GM18505 (cell line): Measurements from ENCODE around the gene VWC2L.

Source experiments
- ATAC-seq: cut with Tn5 transposase; IDR thresholded peaks from one replicate; pipeline ENCODE4 v1.9.1; 2021; ENCODE audit not compliant: unreplicated experiment
- POLR2A ChIP-seq: IDR thresholded peaks from 4 replicates; pipeline ENCODE4 v1.6.1; 2011; ENCODE audit warnings: borderline replicate concordance; ENCODE audit not compliant: insufficient read depth, insufficient read length; ENCODE audit errors: extremely low read depth

VWC2L gene

GRCh38 chr2:214601852-214602633 is 191.2 kb downstream of the VWC2L start:
- TF ChIP-seq POLR2A: no peak
- no peak for ATAC-seq

DNA sequence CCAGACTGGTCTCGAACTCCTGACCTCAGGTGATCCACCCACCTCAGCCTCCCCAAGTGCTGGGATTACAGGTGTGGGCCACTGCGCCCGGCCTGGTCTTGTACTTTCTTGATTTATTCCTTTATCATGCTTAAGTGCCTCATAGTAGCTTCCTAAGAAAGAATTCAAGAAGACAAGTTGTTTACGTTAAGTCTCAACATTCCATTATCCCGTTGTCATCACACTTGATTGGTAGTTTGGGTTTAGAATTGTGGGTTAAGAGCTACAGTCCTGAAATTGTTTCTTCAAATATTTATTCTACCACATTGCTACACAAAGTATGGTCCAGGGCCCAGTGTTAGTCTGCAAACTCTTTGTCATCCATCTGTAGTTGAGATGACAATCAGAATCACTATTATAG is 194.0 kb downstream of the VWC2L start:
- no peak for TF ChIP-seq POLR2A
- no peak for ATAC-seq

GRCh38 chr2:214607051-214607450 is 196.2 kb downstream of the VWC2L start:
- TF ChIP-seq POLR2A: no peak
- no peak for ATAC-seq

GRCh38 chr2:214611015-214611414 is 200.2 kb downstream of the VWC2L start:
- TF ChIP-seq POLR2A: no peak
- ATAC-seq: no peak

DNA sequence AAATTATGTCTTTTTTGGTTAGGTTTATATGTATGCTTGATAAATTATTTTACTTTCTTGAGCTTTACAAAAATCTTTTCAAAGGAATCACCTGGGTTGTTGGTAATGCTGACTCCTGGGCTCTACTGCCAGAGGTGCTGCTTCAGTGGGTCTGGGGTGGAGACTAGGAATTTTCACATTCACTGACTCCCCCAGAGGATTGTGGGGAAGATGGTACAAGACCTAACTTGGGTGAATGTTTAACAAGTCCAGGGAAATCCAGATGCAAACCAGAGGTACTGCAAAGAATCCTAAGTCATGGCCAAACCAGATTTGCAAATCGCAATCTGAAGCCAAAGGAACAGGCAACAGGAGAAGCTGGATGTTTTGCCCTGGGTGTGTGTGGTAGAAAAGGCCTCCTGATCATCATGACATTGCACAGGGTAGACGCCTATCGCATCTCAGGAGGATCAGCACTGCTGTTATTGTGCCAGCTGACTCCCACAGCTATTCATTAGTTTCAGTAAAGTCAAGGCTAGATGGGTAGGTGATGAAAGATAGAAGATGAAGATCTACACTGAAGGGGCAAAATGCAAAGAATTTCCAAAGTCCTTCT is 213.4 kb downstream of the VWC2L start:
- no peak for ATAC-seq
- TF ChIP-seq POLR2A: no peak

GRCh38 chr2:214628091-214628490 is 217.2 kb downstream of the VWC2L start:
- no peak for ATAC-seq
- no peak for TF ChIP-seq POLR2A
